Femur (tissue), 1 donor: Measurements from ENCODE around the gene GNG12.
A peak's percentile ranks its signal among the peaks of the same experiment; 100 is the strongest.

Experiments used
- DNase-seq: peaks from one replicate; pipeline ENCODE4 v3.0.0-alpha.2; 2017

GNG12 gene

GRCh38 chr1:67832737-67833601, at the start of gene GNG12:
GNG12 (minus strand) TSS chr1:67833467; CDS start chr1:67707686, 125,781 bp downstream.
- peak; percentile 87 for DNase-seq

GRCh38 chr1:67882196-67882958, 49.1 kb upstream of the GNG12 start:
- DNase-seq = no peak

GRCh38 chr1:67880056-67880601, 46.9 kb upstream of the GNG12 start:
- DNase-seq = no peak

GRCh38 chr1:67879485-67879884, 46.2 kb upstream of the GNG12 start:
- DNase-seq = no peak

GRCh38 chr1:67874501-67875111, 41.3 kb upstream of the GNG12 start:
- DNase-seq = no peak

- DNase-seq = no peak
Observed at GRCh38 chr1:67869233-67869632, 36.0 kb upstream of the GNG12 start.

- no peak for DNase-seq
Observed at GRCh38 chr1:67863637-67864036, 30.4 kb upstream of the GNG12 start.

- no peak for DNase-seq
Observed at GRCh38 chr1:67862685-67863084, 29.4 kb upstream of the GNG12 start.

- DNase-seq = no peak
Observed at GRCh38 chr1:67861856-67862516, 28.7 kb upstream of the GNG12 start.

- no peak for DNase-seq
Observed at GRCh38 chr1:67860776-67861175, 27.5 kb upstream of the GNG12 start.

- no peak for DNase-seq
Observed at GRCh38 chr1:67856921-67857320, 23.7 kb upstream of the GNG12 start.

- no peak for DNase-seq
Observed at GRCh38 chr1:67855961-67856360, 22.7 kb upstream of the GNG12 start.

- DNase-seq = no peak
Observed at GRCh38 chr1:67855444-67855843, 22.2 kb upstream of the GNG12 start.

- DNase-seq = peak; percentile 77
Observed at GRCh38 chr1:67853704-67854103, 20.4 kb upstream of the GNG12 start.

- no peak for DNase-seq
Observed at GRCh38 chr1:67851800-67852199, 18.5 kb upstream of the GNG12 start.

- DNase-seq = peak; percentile 72
Observed at GRCh38 chr1:67850611-67851075, 17.4 kb upstream of the GNG12 start.

- DNase-seq = peak; percentile 31
Observed at GRCh38 chr1:67850151-67850551, 16.9 kb upstream of the GNG12 start.

- DNase-seq = no peak
Observed at GRCh38 chr1:67847466-67847865, 14.2 kb upstream of the GNG12 start.

GRCh38 chr1:67846538-67846937, 13.3 kb upstream of the GNG12 start:
- no peak for DNase-seq

- DNase-seq = no peak
Observed at GRCh38 chr1:67844988-67845387, 11.7 kb upstream of the GNG12 start.

GRCh38 chr1:67843746-67844145, 10.5 kb upstream of the GNG12 start:
- DNase-seq = no peak

- DNase-seq = no peak
Observed at GRCh38 chr1:67843331-67843730, 10.1 kb upstream of the GNG12 start.

GRCh38 chr1:67840449-67840848, 7.2 kb upstream of the GNG12 start:
- DNase-seq = no peak
